H1 (cell line): ENCODE results near the gene CEP128.

ENCODE experiments used
- CBX5 ChIP-seq: fragments of 300-800, 300-1000 bp; sonication (generic); IDR thresholded peaks from 2 replicates; pipeline ENCODE4 v1.7.1; 2016; ENCODE audit warnings: antibody characterized with exemption, low read length, low read depth
- POLR2A ChIP-seq, 2 experiments: IDR thresholded peaks; 1 replicate in 1 of 2; 2 replicates in 1 of 2; pipeline ENCODE4 v1.6.1; 2011; ENCODE audit warnings: low read depth in 2 of 2, low read length in 2 of 2, mild to moderate bottlenecking in 2 of 2; ENCODE audit errors: control extremely low read depth in 1 of 2
- SIX5 ChIP-seq: IDR thresholded peaks from 2 replicates; pipeline ENCODE4 v1.6.1; 2011; ENCODE audit warnings: mild to moderate bottlenecking, low read depth, low read length

- no peak for TF ChIP-seq SIX5
- no peak for TF ChIP-seq CBX5
- TF ChIP-seq POLR2A (IDR thresholded peaks at IDR 0.05; ENCODE audit: control extremely low read depth in 1 of 2, low read depth in 2 of 2, low read length in 2 of 2) = no peak
These were observed 171.2 kb downstream of the CEP128 start for GRCh38 chr14:80770114-80770908.
